Erythroblast (primary cell): Measurements from ENCODE around the gene CCDC134.

ENCODE experiments used
- GATA1 ChIP-seq: IDR thresholded peaks from 2 replicates; pipeline ENCODE4 v1.6.1; 2011; ENCODE audit warnings: low read depth, mild to moderate bottlenecking, control low read depth, low read length, moderate library complexity
- POLR2A ChIP-seq: IDR thresholded peaks from 2 replicates; pipeline ENCODE4 v1.6.1; 2011; ENCODE audit warnings: mild to moderate bottlenecking, low read length

DNA sequence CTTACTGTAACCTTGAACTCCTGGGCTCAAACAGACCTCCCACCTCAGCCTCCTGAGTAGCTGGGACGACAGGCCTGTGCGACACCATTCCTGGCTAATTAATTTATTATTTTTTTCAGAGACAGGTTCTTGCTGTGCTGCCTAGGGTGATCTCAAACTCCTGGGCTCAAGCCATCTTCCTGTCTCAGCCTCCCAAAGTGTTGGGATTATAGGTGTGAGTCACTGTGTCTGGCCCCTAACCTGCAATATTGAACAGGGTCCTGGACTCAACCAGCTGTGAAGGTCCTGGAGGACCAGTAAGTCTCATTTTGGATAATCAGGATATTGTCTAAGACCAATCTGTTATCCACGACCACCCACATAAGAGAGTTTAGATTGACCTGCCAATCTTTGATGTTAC, 15.2 kb downstream of the CCDC134 start:
- TF ChIP-seq POLR2A (no peak), GATA1 (no peak)
